HG03280 (cell line): ENCODE measurements around the gene DPP7.

Experiments
- ATAC-seq: cut with Tn5 transposase; IDR thresholded peaks from one replicate; pipeline ENCODE4 v1.9.1; 2021; ENCODE audit warnings: mild to moderate bottlenecking, moderate library complexity; ENCODE audit not compliant: unreplicated experiment

The DPP7 gene

GRCh38 chr9:137112564-137113384, 1.8 kb downstream of the DPP7 start:
- no peak for ATAC-seq

- ATAC-seq: no peak
Measured at GRCh38 chr9:137111788-137112563, 2.6 kb downstream of the DPP7 start.

- ATAC-seq: no peak
Measured at GRCh38 chr9:137110911-137111787, 3.4 kb downstream of the DPP7 start.

- ATAC-seq: no peak
Measured at GRCh38 chr9:137110147-137110910, 4.2 kb downstream of the DPP7 start.

- ATAC-seq: no peak
Measured at GRCh38 chr9:137109250-137110146, 5.0 kb downstream of the DPP7 start.

- ATAC-seq: no peak
Measured at GRCh38 chr9:137108608-137109249, 5.8 kb downstream of the DPP7 start.

- no peak for ATAC-seq
Measured at GRCh38 chr9:137107982-137108381, 6.6 kb downstream of the DPP7 start.

GRCh38 chr9:137107312-137107921, 7.1 kb downstream of the DPP7 start:
- no peak for ATAC-seq

GRCh38 chr9:137106662-137107250, 7.8 kb downstream of the DPP7 start:
- ATAC-seq: no peak

- ATAC-seq: no peak
Measured at GRCh38 chr9:137105814-137106661, 8.5 kb downstream of the DPP7 start.

- no peak for ATAC-seq
Measured at GRCh38 chr9:137103206-137103999, 11.1 kb downstream of the DPP7 start.

- ATAC-seq: no peak
Measured at GRCh38 chr9:137099231-137099630, 15.3 kb downstream of the DPP7 start.

GRCh38 chr9:137097761-137098462, 16.6 kb downstream of the DPP7 start:
- no peak for ATAC-seq

GRCh38 chr9:137096785-137097546, 17.6 kb downstream of the DPP7 start:
- ATAC-seq: no peak
